ENCODE results near the gene PYCARD.

The PYCARD gene

DNA sequence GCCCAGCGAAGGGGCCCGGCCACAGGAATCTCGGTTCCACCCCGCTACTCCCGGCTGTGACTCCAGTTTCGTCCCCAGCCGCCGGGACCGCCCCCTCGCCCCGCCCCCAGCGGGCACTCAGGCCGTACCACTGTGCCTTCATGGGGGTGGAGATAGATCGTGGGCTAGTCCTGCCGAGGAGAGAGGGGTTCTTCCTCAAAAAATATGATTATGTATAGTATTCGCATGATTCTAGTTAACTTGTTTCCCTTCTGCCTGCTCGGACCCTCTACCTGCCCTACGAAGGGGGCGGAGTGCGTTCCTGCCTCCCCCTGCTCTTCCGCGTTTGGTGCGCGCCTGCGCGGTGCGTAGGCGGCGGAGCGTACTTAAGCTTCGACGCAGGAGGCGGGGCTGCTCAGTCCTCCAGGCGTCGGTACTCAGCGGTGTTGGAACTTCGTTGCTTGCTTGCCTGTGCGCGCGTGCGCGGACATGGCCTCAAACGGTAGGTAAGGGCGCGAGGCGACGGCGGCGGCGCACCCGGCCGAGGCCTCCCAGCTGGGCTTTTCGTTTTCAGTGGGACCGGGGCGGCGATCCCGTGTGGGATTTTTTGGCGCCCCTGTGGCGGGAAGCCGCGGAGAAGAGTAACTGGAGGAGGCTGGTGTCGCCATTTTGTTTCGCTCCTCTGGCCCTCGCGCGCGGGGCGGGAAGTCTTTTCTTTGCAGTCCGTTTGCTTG is 22.7 kb downstream of the PYCARD start, which contains the start of gene FUS:
TSS of gene FUS (plus strand) at position 393 of the 713 bp plus-strand sequence. CDS start at position 469, 76 bp downstream.
- no peak; the same call in 1 of the 2 replicates for TF ChIP-seq SIN3A (IDR thresholded peaks at IDR 0.05; ENCODE audit: borderline replicate concordance, insufficient read depth, low read length)
- TF ChIP-seq FOXP2 (optimal IDR thresholded peaks at IDR 0.05; ENCODE audit: borderline replicate concordance, extremely low read depth, extremely low read length, insufficient read depth) = peak; percentile 41
- TF ChIP-seq, protein P1, sequence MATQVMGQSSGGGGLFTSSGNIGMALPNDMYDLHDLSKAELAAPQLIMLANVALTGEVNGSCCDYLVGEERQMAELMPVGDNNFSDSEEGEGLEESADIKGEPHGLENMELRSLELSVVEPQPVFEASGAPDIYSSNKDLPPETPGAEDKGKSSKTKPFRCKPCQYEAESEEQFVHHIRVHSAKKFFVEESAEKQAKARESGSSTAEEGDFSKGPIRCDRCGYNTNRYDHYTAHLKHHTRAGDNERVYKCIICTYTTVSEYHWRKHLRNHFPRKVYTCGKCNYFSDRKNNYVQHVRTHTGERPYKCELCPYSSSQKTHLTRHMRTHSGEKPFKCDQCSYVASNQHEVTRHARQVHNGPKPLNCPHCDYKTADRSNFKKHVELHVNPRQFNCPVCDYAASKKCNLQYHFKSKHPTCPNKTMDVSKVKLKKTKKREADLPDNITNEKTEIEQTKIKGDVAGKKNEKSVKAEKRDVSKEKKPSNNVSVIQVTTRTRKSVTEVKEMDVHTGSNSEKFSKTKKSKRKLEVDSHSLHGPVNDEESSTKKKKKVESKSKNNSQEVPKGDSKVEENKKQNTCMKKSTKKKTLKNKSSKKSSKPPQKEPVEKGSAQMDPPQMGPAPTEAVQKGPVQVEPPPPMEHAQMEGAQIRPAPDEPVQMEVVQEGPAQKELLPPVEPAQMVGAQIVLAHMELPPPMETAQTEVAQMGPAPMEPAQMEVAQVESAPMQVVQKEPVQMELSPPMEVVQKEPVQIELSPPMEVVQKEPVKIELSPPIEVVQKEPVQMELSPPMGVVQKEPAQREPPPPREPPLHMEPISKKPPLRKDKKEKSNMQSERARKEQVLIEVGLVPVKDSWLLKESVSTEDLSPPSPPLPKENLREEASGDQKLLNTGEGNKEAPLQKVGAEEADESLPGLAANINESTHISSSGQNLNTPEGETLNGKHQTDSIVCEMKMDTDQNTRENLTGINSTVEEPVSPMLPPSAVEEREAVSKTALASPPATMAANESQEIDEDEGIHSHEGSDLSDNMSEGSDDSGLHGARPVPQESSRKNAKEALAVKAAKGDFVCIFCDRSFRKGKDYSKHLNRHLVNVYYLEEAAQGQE (IDR thresholded peaks at IDR 0.05; ENCODE audit: insufficient read depth in 1 of 2, low read depth in 2 of 2, low read length in 2 of 2) = peak; percentile 68 to 72; a peak in 3 of 4 replicates
- peak; percentile 100 for TF ChIP-seq POLR2AphosphoS5 (IDR thresholded peaks at IDR 0.05; ENCODE audit: low read depth, low read length)
- TF ChIP-seq TAF1 (IDR thresholded peaks at IDR 0.05; ENCODE audit: borderline replicate concordance, insufficient read depth, low read length) = peak; percentile 99

DNA sequence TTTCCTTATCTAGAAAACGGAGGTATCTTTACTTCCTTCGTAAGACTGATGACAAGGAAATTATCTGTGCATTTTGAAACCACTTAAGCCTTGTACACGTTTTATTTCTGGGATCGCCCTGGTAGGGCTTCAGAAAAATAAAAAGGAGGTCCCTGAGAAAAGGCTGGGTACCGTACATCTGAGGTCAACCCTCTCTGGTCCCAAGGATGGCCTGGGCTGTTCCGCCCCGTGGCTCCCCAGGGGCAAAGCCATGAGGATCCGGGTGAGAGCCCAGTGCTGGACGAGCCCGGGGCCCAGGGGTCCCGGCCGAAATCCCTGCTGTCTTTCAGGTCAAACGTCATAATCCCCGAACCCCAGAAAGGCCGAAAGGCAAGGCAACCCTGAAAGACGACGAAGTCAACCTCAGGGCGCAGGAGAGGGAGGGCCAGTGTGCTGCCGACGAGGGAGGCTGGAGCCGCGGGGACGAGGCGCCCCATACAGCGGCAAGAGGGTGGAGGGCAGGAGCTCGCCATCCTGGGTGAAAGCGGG is 23.3 kb downstream of the PYCARD start:
- no peak for TF ChIP-seq SIN3A (IDR thresholded peaks at IDR 0.05; ENCODE audit: borderline replicate concordance, insufficient read depth, low read length)
- TF ChIP-seq FOXP2 (optimal IDR thresholded peaks at IDR 0.05; ENCODE audit: borderline replicate concordance, extremely low read depth, extremely low read length, insufficient read depth) = no peak
- no peak for TF ChIP-seq TAF1 (IDR thresholded peaks at IDR 0.05; ENCODE audit: borderline replicate concordance, insufficient read depth, low read length)
- TF ChIP-seq, protein P1 (IDR thresholded peaks at IDR 0.05; ENCODE audit: insufficient read depth in 1 of 2, low read depth in 2 of 2, low read length in 2 of 2) = no peak
- no peak for TF ChIP-seq POLR2AphosphoS5 (IDR thresholded peaks at IDR 0.05; ENCODE audit: low read depth, low read length)

- TF ChIP-seq POLR2AphosphoS5 (IDR thresholded peaks at IDR 0.05; ENCODE audit: low read depth, low read length) = no peak
- no peak for TF ChIP-seq SIN3A (IDR thresholded peaks at IDR 0.05; ENCODE audit: borderline replicate concordance, insufficient read depth, low read length)
- TF ChIP-seq, protein P1 (IDR thresholded peaks at IDR 0.05; ENCODE audit: insufficient read depth in 1 of 2, low read depth in 2 of 2, low read length in 2 of 2) = no peak
- no peak for TF ChIP-seq FOXP2 (optimal IDR thresholded peaks at IDR 0.05; ENCODE audit: borderline replicate concordance, extremely low read depth, extremely low read length, insufficient read depth)
- TF ChIP-seq TAF1 (IDR thresholded peaks at IDR 0.05; ENCODE audit: borderline replicate concordance, insufficient read depth, low read length) = no peak
Measured at GRCh38 chr16:31177136-31177535, 25.4 kb downstream of the PYCARD start.

DNA sequence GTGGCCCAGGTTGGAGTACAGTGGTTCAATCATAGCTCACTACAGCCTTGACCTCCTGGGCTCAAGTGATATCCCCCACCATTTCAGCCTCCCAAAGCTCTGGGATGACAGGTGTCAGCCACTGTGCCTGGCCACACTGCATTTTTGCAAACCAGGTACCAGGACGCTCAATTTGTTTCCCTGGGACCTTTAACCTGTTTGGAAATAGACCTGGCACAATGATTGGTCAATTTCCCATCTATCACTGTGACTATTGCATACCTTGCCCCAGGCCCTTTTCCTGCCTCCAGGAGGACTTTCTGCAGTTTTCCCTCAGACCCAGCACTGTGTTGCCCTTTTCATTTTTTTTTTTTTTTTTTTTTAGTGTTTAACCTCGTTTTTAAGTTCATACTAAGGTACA is 33.7 kb downstream of the PYCARD start:
- TF ChIP-seq SIN3A (IDR thresholded peaks at IDR 0.05; ENCODE audit: borderline replicate concordance, insufficient read depth, low read length) (no peak), FOXP2 (optimal IDR thresholded peaks at IDR 0.05; ENCODE audit: borderline replicate concordance, extremely low read depth, extremely low read length, insufficient read depth) (no peak), TAF1 (IDR thresholded peaks at IDR 0.05; ENCODE audit: borderline replicate concordance, insufficient read depth, low read length) (no peak), POLR2AphosphoS5 (IDR thresholded peaks at IDR 0.05; ENCODE audit: low read depth, low read length) (no peak)
- TF ChIP-seq, protein P1 (IDR thresholded peaks at IDR 0.05; ENCODE audit: insufficient read depth in 1 of 2, low read depth in 2 of 2, low read length in 2 of 2) = no peak
